GM23338 (cell line): Measurements from ENCODE around the gene ASXL3. TPM values are rescaled to one million over a fixed set of nuclear protein-coding genes. Genes with fewer than 3 reads are reported as not detected.
A peak's percentile ranks its signal among the peaks of the same experiment; 100 is the strongest.

Experiments used
- ATAC-seq: fragments of 200-7000 bp; cut with Tn5 transposase; 3 replicates; pipeline ENCODE4 v1.9.1; 2020
- DNase-seq: peaks from one replicate; pipeline ENCODE4 v3.0.0-alpha.2; 2015; ENCODE audit warnings: low spot score
- H2AFZ ChIP-seq: fragments of 200-600 bp; sonication (generic); 2 replicates; pipeline ENCODE4 v1.8.0; 2016; ENCODE audit warnings: antibody characterized with exemption, mild to moderate bottlenecking, moderate library complexity
- H3F3A ChIP-seq: fragments of 200-600 bp; sonication (generic); replicated peaks from 2 replicates; pipeline ENCODE4 v1.8.0; 2017; ENCODE audit warnings: antibody characterized with exemption, mixed run types, low read depth
- H3K27ac ChIP-seq: fragments of 200-600 bp; sonication (generic); 2 replicates; pipeline ENCODE4 v1.6.1; 2016; ENCODE audit warnings: low read depth
- H3K27me3 ChIP-seq: fragments of 200-600 bp; sonication (generic); 2 replicates; pipeline ENCODE4 v1.8.0; 2016; ENCODE audit warnings: mild to moderate bottlenecking, mixed run types, moderate library complexity; ENCODE audit not compliant: insufficient read depth
- H3K36me3 ChIP-seq: fragments of 200-600 bp; sonication (generic); 2 replicates; pipeline ENCODE4 v1.8.0; 2016; ENCODE audit warnings: mild to moderate bottlenecking; ENCODE audit not compliant: insufficient read depth
- H3K4me1 ChIP-seq: fragments of 200-600 bp; sonication (generic); 2 replicates; pipeline ENCODE4 v1.8.0; 2016; ENCODE audit warnings: mild to moderate bottlenecking, moderate library complexity; ENCODE audit not compliant: insufficient read depth
- H3K4me2 ChIP-seq: fragments of 200-600 bp; sonication (generic); 2 replicates; pipeline ENCODE4 v1.7.1; 2017; ENCODE audit warnings: mixed run types
- H3K4me3 ChIP-seq: fragments of 200-600 bp; sonication (generic); 2 replicates; pipeline ENCODE4 v1.6.1; 2016; ENCODE audit warnings: mixed run types
- H3K79me2 ChIP-seq: fragments of 200-600 bp; sonication (generic); replicated peaks from 2 replicates; pipeline ENCODE4 v1.8.0; 2017; ENCODE audit warnings: mild to moderate bottlenecking; ENCODE audit not compliant: insufficient read depth
- H3K9me2 ChIP-seq: fragments of 200-600 bp; sonication (generic); 2 replicates; pipeline ENCODE4 v1.8.0; 2017; ENCODE audit not compliant: insufficient read depth
- H4K20me1 ChIP-seq: fragments of 200-600 bp; sonication (generic); replicated peaks from 2 replicates; pipeline ENCODE4 v1.8.0; 2017; ENCODE audit warnings: mild to moderate bottlenecking; ENCODE audit not compliant: insufficient read depth
- H3K27ac Mint-ChIP-seq: 2 replicates; pipeline ENCODE4 v1.8.0; 2020; ENCODE audit warnings: inconsistent platforms, mild to moderate bottlenecking, moderate library complexity, mixed read lengths
- H3K27me3 Mint-ChIP-seq: 3 replicates; pipeline ENCODE4 v1.8.0; 2022; ENCODE audit warnings: low read depth, mild to moderate bottlenecking, moderate library complexity, mixed read lengths, inconsistent platforms; ENCODE audit not compliant: insufficient read depth, poor library complexity
- H3K36me3 Mint-ChIP-seq: 3 replicates; pipeline ENCODE4 v1.8.0; 2021; ENCODE audit warnings: low read depth, mild to moderate bottlenecking, inconsistent platforms, moderate library complexity, mixed read lengths
- H3K4me1 Mint-ChIP-seq: 3 replicates; pipeline ENCODE4 v1.8.0; 2020; ENCODE audit warnings: mild to moderate bottlenecking, inconsistent platforms, mixed read lengths
- H3K4me3 Mint-ChIP-seq: 3 replicates; pipeline ENCODE4 v1.8.0; 2021; ENCODE audit warnings: moderate library complexity, mild to moderate bottlenecking, inconsistent platforms, mixed read lengths
- H3K9me3 Mint-ChIP-seq: 3 replicates; pipeline ENCODE4 v1.8.0; 2020; ENCODE audit warnings: moderate library complexity, mild to moderate bottlenecking, inconsistent platforms, mixed read lengths
- CREB1 ChIP-seq: fragments of 250-450 bp; sonication (Bioruptor Pico); IDR thresholded peaks from 2 replicates; pipeline ENCODE4 v1.5.0; 2020; ENCODE audit warnings: low read depth, mild to moderate bottlenecking, moderate library complexity
- EZH2 ChIP-seq: fragments of 200-600 bp; sonication (generic); IDR thresholded peaks from one replicate; pipeline ENCODE4 v1.8.0; 2017; ENCODE audit warnings: antibody characterized with exemption, mild to moderate bottlenecking, low read depth; ENCODE audit not compliant: unreplicated experiment
- EZH2phosphoT487 ChIP-seq: fragments of 200-600 bp; sonication (generic); IDR thresholded peaks from one replicate; pipeline ENCODE4 v1.8.1; 2018; ENCODE audit warnings: antibody characterized with exemption; ENCODE audit not compliant: unreplicated experiment
- NANOG ChIP-seq: IDR thresholded peaks from 2 replicates; pipeline ENCODE4 v1.6.1; 2016; ENCODE audit warnings: antibody characterized with exemption, borderline replicate concordance
- POLR2AphosphoS5 ChIP-seq: IDR thresholded peaks from 2 replicates; pipeline ENCODE4 v1.6.1; 2016; ENCODE audit warnings: antibody characterized with exemption, low read depth
- STAT1 ChIP-seq: IDR thresholded peaks from one replicate; pipeline ENCODE4 v1.6.1; 2016; ENCODE audit warnings: antibody characterized with exemption; ENCODE audit not compliant: unreplicated experiment
- ZNF114 ChIP-seq: fragments of 250-450 bp; sonication (Bioruptor Pico); IDR thresholded peaks from 2 replicates; pipeline ENCODE4 v1.5.0; 2020; ENCODE audit warnings: mild to moderate bottlenecking, moderate library complexity
- ZNF331 ChIP-seq: fragments of 250-450 bp; sonication (Bioruptor Pico); IDR thresholded peaks from 2 replicates; pipeline ENCODE4 v1.5.0; 2020; ENCODE audit warnings: low read depth, mild to moderate bottlenecking, moderate library complexity
- polyA plus RNA-seq: library from polyadenylated mRNA; unstranded; fragments of >200 nt; fragmentation: Nextera tagmentation; extraction: Ambion mirVana; gene quantifications from 2 replicates; pipeline ENCODE4 v1.2.1, GENCODE V29; 2016
- total RNA-seq: library from RNA; depleted of rRNA; stranded (reverse); fragments of >200 nt; shearing (Covaris generic); gene quantifications from 2 replicates; pipeline ENCODE4 v1.2.3, GENCODE V29; 2014
- TF ChIP-seq, protein P1 (sequence below): IDR thresholded peaks from one replicate; pipeline ENCODE4 v1.6.1; 2018; ENCODE audit warnings: antibody characterized with exemption; ENCODE audit not compliant: unreplicated experiment
- TF ChIP-seq, protein P2 (sequence below), 2 experiments: fragments of 200-600 bp in 1 of 2; sonication (generic) in 1 of 2; conservative IDR thresholded peaks; 2 replicates each; pipeline versions ENCODE4 v1.5.1 to v1.6.1; 2016 to 2017; ENCODE audit warnings: antibody characterized with exemption in 2 of 2, low read depth in 2 of 2, mild to moderate bottlenecking in 2 of 2, moderate library complexity in 1 of 2
- TF ChIP-seq, protein P3 (sequence below): IDR thresholded peaks from 2 replicates; pipeline ENCODE4 v1.6.1; 2016; ENCODE audit warnings: antibody characterized with exemption

Gene ASXL3
- total and polyA plus RNA-seq, 2 experiments from 2014 or later = 0.23 to 1.4 TPM

DNA sequence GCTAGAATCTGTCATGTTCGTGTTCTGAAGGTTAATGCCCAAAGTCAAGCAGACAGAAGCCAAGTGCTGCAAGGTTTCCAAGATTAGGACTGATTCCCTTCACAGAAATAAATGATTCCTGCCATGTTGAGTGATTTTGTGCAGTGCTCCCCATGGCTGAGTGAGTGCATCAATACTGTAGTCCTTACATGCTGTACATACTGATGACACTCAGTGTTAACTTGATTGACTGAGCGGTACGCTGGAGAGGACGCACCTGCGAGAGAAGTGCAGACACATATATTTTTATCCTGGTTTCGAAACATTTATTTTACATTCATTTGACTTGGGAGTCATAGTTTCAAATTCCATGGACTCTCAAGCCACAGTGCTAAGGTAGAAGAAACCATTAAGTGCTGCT lies 92.0 kb downstream of the ASXL3 start (continued):
- TF ChIP-seq, protein P1, sequence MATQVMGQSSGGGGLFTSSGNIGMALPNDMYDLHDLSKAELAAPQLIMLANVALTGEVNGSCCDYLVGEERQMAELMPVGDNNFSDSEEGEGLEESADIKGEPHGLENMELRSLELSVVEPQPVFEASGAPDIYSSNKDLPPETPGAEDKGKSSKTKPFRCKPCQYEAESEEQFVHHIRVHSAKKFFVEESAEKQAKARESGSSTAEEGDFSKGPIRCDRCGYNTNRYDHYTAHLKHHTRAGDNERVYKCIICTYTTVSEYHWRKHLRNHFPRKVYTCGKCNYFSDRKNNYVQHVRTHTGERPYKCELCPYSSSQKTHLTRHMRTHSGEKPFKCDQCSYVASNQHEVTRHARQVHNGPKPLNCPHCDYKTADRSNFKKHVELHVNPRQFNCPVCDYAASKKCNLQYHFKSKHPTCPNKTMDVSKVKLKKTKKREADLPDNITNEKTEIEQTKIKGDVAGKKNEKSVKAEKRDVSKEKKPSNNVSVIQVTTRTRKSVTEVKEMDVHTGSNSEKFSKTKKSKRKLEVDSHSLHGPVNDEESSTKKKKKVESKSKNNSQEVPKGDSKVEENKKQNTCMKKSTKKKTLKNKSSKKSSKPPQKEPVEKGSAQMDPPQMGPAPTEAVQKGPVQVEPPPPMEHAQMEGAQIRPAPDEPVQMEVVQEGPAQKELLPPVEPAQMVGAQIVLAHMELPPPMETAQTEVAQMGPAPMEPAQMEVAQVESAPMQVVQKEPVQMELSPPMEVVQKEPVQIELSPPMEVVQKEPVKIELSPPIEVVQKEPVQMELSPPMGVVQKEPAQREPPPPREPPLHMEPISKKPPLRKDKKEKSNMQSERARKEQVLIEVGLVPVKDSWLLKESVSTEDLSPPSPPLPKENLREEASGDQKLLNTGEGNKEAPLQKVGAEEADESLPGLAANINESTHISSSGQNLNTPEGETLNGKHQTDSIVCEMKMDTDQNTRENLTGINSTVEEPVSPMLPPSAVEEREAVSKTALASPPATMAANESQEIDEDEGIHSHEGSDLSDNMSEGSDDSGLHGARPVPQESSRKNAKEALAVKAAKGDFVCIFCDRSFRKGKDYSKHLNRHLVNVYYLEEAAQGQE = no peak
- TF ChIP-seq ZNF331 = no peak
- TF ChIP-seq ZNF114 = no peak
- no peak for TF ChIP-seq EZH2
- TF ChIP-seq, protein P2, sequence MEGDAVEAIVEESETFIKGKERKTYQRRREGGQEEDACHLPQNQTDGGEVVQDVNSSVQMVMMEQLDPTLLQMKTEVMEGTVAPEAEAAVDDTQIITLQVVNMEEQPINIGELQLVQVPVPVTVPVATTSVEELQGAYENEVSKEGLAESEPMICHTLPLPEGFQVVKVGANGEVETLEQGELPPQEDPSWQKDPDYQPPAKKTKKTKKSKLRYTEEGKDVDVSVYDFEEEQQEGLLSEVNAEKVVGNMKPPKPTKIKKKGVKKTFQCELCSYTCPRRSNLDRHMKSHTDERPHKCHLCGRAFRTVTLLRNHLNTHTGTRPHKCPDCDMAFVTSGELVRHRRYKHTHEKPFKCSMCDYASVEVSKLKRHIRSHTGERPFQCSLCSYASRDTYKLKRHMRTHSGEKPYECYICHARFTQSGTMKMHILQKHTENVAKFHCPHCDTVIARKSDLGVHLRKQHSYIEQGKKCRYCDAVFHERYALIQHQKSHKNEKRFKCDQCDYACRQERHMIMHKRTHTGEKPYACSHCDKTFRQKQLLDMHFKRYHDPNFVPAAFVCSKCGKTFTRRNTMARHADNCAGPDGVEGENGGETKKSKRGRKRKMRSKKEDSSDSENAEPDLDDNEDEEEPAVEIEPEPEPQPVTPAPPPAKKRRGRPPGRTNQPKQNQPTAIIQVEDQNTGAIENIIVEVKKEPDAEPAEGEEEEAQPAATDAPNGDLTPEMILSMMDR (conservative IDR thresholded peaks at IDR 0.05; ENCODE audit: low read depth in 2 of 2) = no peak
- no peak for TF ChIP-seq CREB1 (CRISPR knock-in tag)
- no peak for TF ChIP-seq NANOG
- TF ChIP-seq, protein P3, sequence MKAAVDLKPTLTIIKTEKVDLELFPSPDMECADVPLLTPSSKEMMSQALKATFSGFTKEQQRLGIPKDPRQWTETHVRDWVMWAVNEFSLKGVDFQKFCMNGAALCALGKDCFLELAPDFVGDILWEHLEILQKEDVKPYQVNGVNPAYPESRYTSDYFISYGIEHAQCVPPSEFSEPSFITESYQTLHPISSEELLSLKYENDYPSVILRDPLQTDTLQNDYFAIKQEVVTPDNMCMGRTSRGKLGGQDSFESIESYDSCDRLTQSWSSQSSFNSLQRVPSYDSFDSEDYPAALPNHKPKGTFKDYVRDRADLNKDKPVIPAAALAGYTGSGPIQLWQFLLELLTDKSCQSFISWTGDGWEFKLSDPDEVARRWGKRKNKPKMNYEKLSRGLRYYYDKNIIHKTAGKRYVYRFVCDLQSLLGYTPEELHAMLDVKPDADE = no peak
- no peak for TF ChIP-seq STAT1
- no peak for TF ChIP-seq POLR2AphosphoS5
- TF ChIP-seq EZH2phosphoT487 = no peak

DNA sequence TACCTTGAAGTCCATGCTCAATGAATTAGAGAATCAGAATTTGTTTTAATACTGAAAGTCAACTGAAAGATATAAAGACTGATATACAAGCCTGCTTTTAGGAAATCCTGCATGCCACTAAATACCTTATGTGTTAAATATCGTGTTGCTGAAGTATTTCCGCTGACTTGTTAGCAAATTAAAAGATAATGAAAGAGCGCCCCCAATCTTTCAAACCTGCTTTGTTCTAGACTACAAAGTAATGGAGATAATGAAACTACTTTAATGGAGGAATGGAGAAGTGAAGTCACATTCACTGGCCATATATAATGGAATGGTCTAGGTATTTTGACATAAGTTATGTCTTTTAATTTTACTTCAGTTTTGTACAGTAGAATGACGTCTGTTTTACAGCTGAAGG lies 95.7 kb downstream of the ASXL3 start:
- DNase-seq (peak; percentile 82), ATAC-seq (peak; percentile 51)
- no peaks in the 10 kb centered on the region for H3K36me3 Mint-ChIP-seq
- H2AFZ ChIP-seq = no peak overlapping the region
- H3K9me2 ChIP-seq = no peaks in the 10 kb centered on the region
- no peaks in the 10 kb centered on the region for H3K27me3 Mint-ChIP-seq
- H3K4me2 ChIP-seq = no peak overlapping the region
- H3K36me3 ChIP-seq = no peaks in the 10 kb centered on the region
- H3K4me1 ChIP-seq = peaks cover 20% of the 10 kb centered on the region
- no peak overlapping the region for H3K27ac ChIP-seq
- TF ChIP-seq, protein P2 (conservative IDR thresholded peaks at IDR 0.05; ENCODE audit: low read depth in 2 of 2) = peak; percentile 58 to 67
- no peak for TF ChIP-seq ZNF114
- no peak for TF ChIP-seq EZH2
- peaks cover 22% of the 10 kb centered on the region for H3K4me1 Mint-ChIP-seq
- no peaks in the 10 kb centered on the region for H4K20me1 ChIP-seq
- H3K27ac Mint-ChIP-seq = peak overlapping the region; percentile 5; the same call in 1 of the 2 replicates
- no peaks in the 10 kb centered on the region for H3K79me2 ChIP-seq
- H3K4me3 Mint-ChIP-seq = no peak overlapping the region
- no peaks in the 10 kb centered on the region for H3F3A ChIP-seq
- no peak overlapping the region for H3K4me3 ChIP-seq
- H3K9me3 Mint-ChIP-seq = no peaks in the 10 kb centered on the region
- H3K27me3 ChIP-seq = no peaks in the 10 kb centered on the region
